ENCODE results near the gene ABTB1.

Gene ABTB1

GRCh38 chr3:127684871-127685707, 12.3 kb downstream of the ABTB1 start:
- Histone ChIP-seq H3K27ac (ENCODE audit: extremely low read depth, low read depth, low read length) (no peak overlapping the region), H3K36me3 (ENCODE audit: control insufficient read depth in 2 of 2, insufficient read depth in 1 of 2, low read length in 2 of 2) (peaks cover 0 to 2% of the 10 kb centered on the region in 2 experiments; a peak in 1 of 3 replicates), H3K4me1 (ENCODE audit: control insufficient read depth, insufficient read depth, low read length) (no peaks in the 10 kb centered on the region), H3K4me3 (ENCODE audit: low read depth, low read length) (no peak overlapping the region), H3K9me3 (ENCODE audit: control insufficient read depth, insufficient read depth, low read depth, low read length) (no peaks in the 10 kb centered on the region)
- CTCF ChIA-PET, result interaction anchor here (0.9 kb wide), 1 partner anchor 11 kb away, joined by 3 read pairs; no protein-coding TSS in a partner anchor
- POLR2A ChIA-PET, result interaction anchor here (0.5 kb wide), 1 partner anchor 156 kb away, joined by 3 read pairs; no protein-coding TSS in a partner anchor
- TF ChIP-seq ZNF114 (tag by site-specific recombination; IDR thresholded peaks at IDR 0.05) (no peak), ZNF544 (tag by site-specific recombination; IDR thresholded peaks at IDR 0.05) (no peak), ZNF211 (tag by site-specific recombination; IDR thresholded peaks at IDR 0.05; ENCODE audit: low read depth) (no peak), ZNF324 (tag by site-specific recombination; IDR thresholded peaks at IDR 0.05) (no peak), ZNF2 (tag by site-specific recombination; IDR thresholded peaks at IDR 0.05) (no peak), HOXC10 (CRISPR knock-in tag; IDR thresholded peaks at IDR 0.05) (no peak), SALL2 (tag by site-specific recombination; IDR thresholded peaks at IDR 0.05; ENCODE audit: borderline replicate concordance) (no peak), ZNF404 (tag by site-specific recombination; IDR thresholded peaks at IDR 0.05) (no peak), ZNF600 (tag by site-specific recombination; IDR thresholded peaks at IDR 0.05) (no peak), ZNF112 (tag by site-specific recombination; IDR thresholded peaks at IDR 0.05) (no peak), ZNF768 (tag by site-specific recombination; IDR thresholded peaks at IDR 0.05) (no peak), ZNF37A (tag by site-specific recombination; IDR thresholded peaks at IDR 0.05) (no peak), ZBTB20 (tag by site-specific recombination; IDR thresholded peaks at IDR 0.05) (no peak), SP2 (tag by site-specific recombination; IDR thresholded peaks at IDR 0.05) (no peak)
- TF ChIP-seq, protein P1, sequence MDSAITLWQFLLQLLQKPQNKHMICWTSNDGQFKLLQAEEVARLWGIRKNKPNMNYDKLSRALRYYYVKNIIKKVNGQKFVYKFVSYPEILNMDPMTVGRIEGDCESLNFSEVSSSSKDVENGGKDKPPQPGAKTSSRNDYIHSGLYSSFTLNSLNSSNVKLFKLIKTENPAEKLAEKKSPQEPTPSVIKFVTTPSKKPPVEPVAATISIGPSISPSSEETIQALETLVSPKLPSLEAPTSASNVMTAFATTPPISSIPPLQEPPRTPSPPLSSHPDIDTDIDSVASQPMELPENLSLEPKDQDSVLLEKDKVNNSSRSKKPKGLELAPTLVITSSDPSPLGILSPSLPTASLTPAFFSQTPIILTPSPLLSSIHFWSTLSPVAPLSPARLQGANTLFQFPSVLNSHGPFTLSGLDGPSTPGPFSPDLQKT (IDR thresholded peaks at IDR 0.05; ENCODE audit: borderline replicate concordance, low read depth, low read length), result no peak

GRCh38 chr3:127685708-127686511, 13.2 kb downstream of the ABTB1 start:
- no peaks in the 10 kb centered on the region for H3K36me3 ChIP-seq (ENCODE audit: control insufficient read depth in 2 of 2, insufficient read depth in 1 of 2, low read length in 2 of 2)
- no peaks in the 10 kb centered on the region for H3K9me3 ChIP-seq (ENCODE audit: control insufficient read depth, insufficient read depth, low read depth, low read length)
- H3K27ac ChIP-seq (ENCODE audit: extremely low read depth, low read depth, low read length), result no peak overlapping the region
- H3K4me1 ChIP-seq (ENCODE audit: control insufficient read depth, insufficient read depth, low read length), result no peaks in the 10 kb centered on the region
- no peak overlapping the region for H3K4me3 ChIP-seq (ENCODE audit: low read depth, low read length)
- CTCF ChIA-PET, result no interaction called here
- no peak for TF ChIP-seq ZNF157 (tag by site-specific recombination; IDR thresholded peaks at IDR 0.05)
- TF ChIP-seq REPIN1 (tag by site-specific recombination; IDR thresholded peaks at IDR 0.05; ENCODE audit: low read depth), result no peak
- TF ChIP-seq ZNF366 (tag by site-specific recombination; conservative IDR thresholded peaks at IDR 0.05), result peak; percentile 84
- no peak for TF ChIP-seq ZNF670 (tag by site-specific recombination; IDR thresholded peaks at IDR 0.05; ENCODE audit: low read depth)
- 0 out of 2 replicates have a peak, but pooled peaks have one; percentile 42 for TF ChIP-seq PRDM1 (tag by site-specific recombination; IDR thresholded peaks at IDR 0.05)
- no peak for TF ChIP-seq ZNF311 (tag by site-specific recombination; IDR thresholded peaks at IDR 0.05; ENCODE audit: borderline replicate concordance)
- peak; percentile 81; the same call in 1 of the 2 replicates for TF ChIP-seq ZNF24 (tag by site-specific recombination; IDR thresholded peaks at IDR 0.05)
- TF ChIP-seq RBAK (tag by site-specific recombination; IDR thresholded peaks at IDR 0.05), result no peak
- TF ChIP-seq PRDM10 (tag by site-specific recombination; IDR thresholded peaks at IDR 0.05), result peak; percentile 41; the same call in 1 of the 2 replicates
- POLR2A ChIA-PET, result interaction anchor here (0.5 kb wide), 1 partner anchor 155 kb away, joined by 3 read pairs; no protein-coding TSS in a partner anchor

Measured in HEK293 (cell line).